Activated CD4-positive, alpha-beta T cell treated with anti-CD3 and anti-CD28 coated beads for 36 hours (primary cell): ENCODE measurements around the gene PRSS35. TPM values are rescaled to one million over a fixed set of nuclear protein-coding genes. Genes with fewer than 3 reads are reported as not detected.
"Not testable (repeated sequence)": the region's sequence is repeated elsewhere in the genome, so short reads cannot be mapped to it uniquely, and the experiment has no call there.

ENCODE experiments used
- ATAC-seq: fragments of 200-7000 bp; cut with Tn5 transposase; one replicate; pipeline ENCODE4 v1.10.0; 2021; ENCODE audit warnings: mild to moderate bottlenecking, moderate library complexity
- CTCF ChIA-PET: fragments of 350-600 bp; sonication (Branson Sonifier 250); formaldehyde crosslinking; loops from one replicate; lab custom pipeline; 2021; ENCODE audit warnings: antibody characterized with exemption; lab: Charles Lee
- POLR2A ChIA-PET: fragments of 350-600 bp; sonication (Branson Sonifier 250); formaldehyde crosslinking; loops from one replicate; lab custom pipeline; 2021; ENCODE audit warnings: antibody characterized with exemption, inconsistent platforms; lab: Charles Lee
- DNase-seq: peaks from one replicate; pipeline ENCODE4 v3.0.0-alpha.2; 2020
- H3K27ac Mint-ChIP-seq: one replicate; pipeline ENCODE4 v1.8.0; 2021; ENCODE audit warnings: mixed read lengths
- H3K27me3 Mint-ChIP-seq: one replicate; pipeline ENCODE4 v1.8.0; 2021; ENCODE audit warnings: mixed read lengths
- H3K36me3 Mint-ChIP-seq: one replicate; pipeline ENCODE4 v1.8.0; 2021; ENCODE audit warnings: low read depth, mixed read lengths
- H3K4me1 Mint-ChIP-seq: one replicate; pipeline ENCODE4 v1.8.0; 2021; ENCODE audit warnings: mixed read lengths
- H3K4me3 Mint-ChIP-seq: one replicate; pipeline ENCODE4 v1.8.0; 2021; ENCODE audit warnings: mild to moderate bottlenecking, moderate library complexity, mixed read lengths
- H3K9me3 Mint-ChIP-seq: one replicate; pipeline ENCODE4 v1.8.0; 2021; ENCODE audit warnings: low read depth, mixed read lengths
- intact Hi-C, 2 experiments: fragments of 100-400 bp; cut with DNase I in 1 of 2; cut with micrococcal nuclease in 1 of 2; formaldehyde crosslinking; loops; one replicate each; pipeline versions ENCODE4 v1.14.2 to v1.15.1; 2022 to 2024; cut with DNase I, micrococcal nuclease
- total RNA-seq, 2 experiments: library from RNA; stranded (reverse); gene quantifications; one replicate each; pipeline ENCODE4 v1.2.3, GENCODE V29; 2021

The PRSS35 gene
- total RNA-seq, 2 experiments from 2014 or later = not detected

- Mint-ChIP-seq H3K36me3 (no peaks in the 10 kb centered on the region), H3K4me3 (no peak overlapping the region), H3K27me3 (peaks cover 24% of the 10 kb centered on the region), H3K9me3 (no peaks in the 10 kb centered on the region), H3K27ac (no peak overlapping the region), H3K4me1 (no peaks in the 10 kb centered on the region)
- intact Hi-C loops = loop anchor here in 1 of 2 experiments (5.0 kb wide), 1 partner anchor 450 kb away; the partner anchor contains the start of genes DOP1A and UBE3D
- no peak for ATAC-seq
- POLR2A ChIA-PET = no interaction called here
- CTCF ChIA-PET = interaction anchor here (0.7 kb wide), 1 partner anchor 1508 kb away, joined by 3 read pairs; no protein-coding TSS in a partner anchor
- no peak for DNase-seq
Measured at GRCh38 chr6:83517500-83517899, 5.2 kb downstream of the PRSS35 start.

GRCh38 chr6:83518816-83519480, 6.6 kb downstream of the PRSS35 start:
- POLR2A ChIA-PET = no interaction called here
- Mint-ChIP-seq H3K27ac (no peak overlapping the region), H3K27me3 (peaks cover 18% of the 10 kb centered on the region), H3K4me1 (no peaks in the 10 kb centered on the region), H3K4me3 (no peak overlapping the region), H3K36me3 (no peaks in the 10 kb centered on the region), H3K9me3 (no peaks in the 10 kb centered on the region)
- CTCF ChIA-PET = interaction anchor here (1.4 kb wide), 1 partner anchor 8 kb away, joined by 3 read pairs; no protein-coding TSS in a partner anchor
- intact Hi-C loops = loop anchor here in 1 of 2 experiments (5.0 kb wide), 1 partner anchor 452 kb away; the partner anchor contains the start of genes DOP1A and UBE3D
- DNase-seq = no peak
- no peak for ATAC-seq

GRCh38 chr6:83536034-83536646, 23.8 kb downstream of the PRSS35 start:
- Mint-ChIP-seq H3K4me1 (no peaks in the 10 kb centered on the region), H3K36me3 (no peaks in the 10 kb centered on the region), H3K27ac (no peak overlapping the region), H3K9me3 (no peaks in the 10 kb centered on the region), H3K4me3 (no peak overlapping the region), H3K27me3 (no peaks in the 10 kb centered on the region)
- intact Hi-C loops = loop anchor here in 1 of 2 experiments (1.0 kb wide), 1 partner anchor 314 kb away; no protein-coding TSS in a partner anchor
- DNase-seq (peak; percentile 69), ATAC-seq (peak; percentile 44)
- CTCF ChIA-PET = interaction anchor here (0.5 to 1.3 kb wide), 11 partner anchors 9 to 1787 kb away, joined by 3 to 7 read pairs (median 3); partner anchors contain the start of gene DOP1A
- POLR2A ChIA-PET = no interaction called here

- intact Hi-C loops = loop anchor here in 1 of 2 experiments (1.0 kb wide), 1 partner anchor 315 kb away; no protein-coding TSS in a partner anchor
- Mint-ChIP-seq H3K4me1 (no peaks in the 10 kb centered on the region), H3K27ac (no peak overlapping the region), H3K36me3 (no peaks in the 10 kb centered on the region), H3K27me3 (no peaks in the 10 kb centered on the region), H3K9me3 (no peaks in the 10 kb centered on the region), H3K4me3 (no peak overlapping the region)
- no peak for ATAC-seq
- CTCF ChIA-PET = interaction anchor here (0.5 to 1.3 kb wide), 10 partner anchors 10 to 1786 kb away, joined by 3 to 7 read pairs (median 3); partner anchors contain the start of gene DOP1A
- POLR2A ChIA-PET = no interaction called here
- no peak for DNase-seq
Measured at GRCh38 chr6:83536647-83537589, 24.6 kb downstream of the PRSS35 start.

GRCh38 chr6:83539678-83540077, 27.3 kb downstream of the PRSS35 start:
- ATAC-seq (no peak), DNase-seq (no peak)
- Mint-ChIP-seq H3K4me3 (no peak overlapping the region), H3K4me1 (no peaks in the 10 kb centered on the region), H3K27me3 (no peaks in the 10 kb centered on the region), H3K9me3 (no peaks in the 10 kb centered on the region), H3K36me3 (no peaks in the 10 kb centered on the region), H3K27ac (no peak overlapping the region)
- ChIA-PET POLR2A (no interaction called here), CTCF (interaction anchor here (0.6 kb wide), 1 partner anchor 1983 kb away, joined by 3 read pairs; no protein-coding TSS in a partner anchor)
- intact Hi-C loops = no loop called here

- peaks cover 9% of the 10 kb centered on the region for H3K27me3 Mint-ChIP-seq
- DNase-seq = no peak
- ChIA-PET POLR2A (no interaction called here), CTCF (no interaction called here)
- no peak overlapping the region for H3K4me3 Mint-ChIP-seq
- no peaks in the 10 kb centered on the region for H3K9me3 Mint-ChIP-seq
- no peak overlapping the region for H3K27ac Mint-ChIP-seq
- no peaks in the 10 kb centered on the region for H3K4me1 Mint-ChIP-seq
- intact Hi-C loops = no loop called here
- ATAC-seq = no peak
- no peaks in the 10 kb centered on the region for H3K36me3 Mint-ChIP-seq
Measured at GRCh38 chr6:83546636-83547035, 34.3 kb downstream of the PRSS35 start.

- H3K27ac Mint-ChIP-seq, H3K36me3 Mint-ChIP-seq, H3K9me3 Mint-ChIP-seq, H3K4me3 Mint-ChIP-seq, POLR2A ChIA-PET, DNase-seq, CTCF ChIA-PET, intact Hi-C loops, H3K4me1 Mint-ChIP-seq, H3K27me3 Mint-ChIP-seq, ATAC-seq: not testable (repeated sequence)
Measured at GRCh38 chr6:83550482-83550881, 38.1 kb downstream of the PRSS35 start.

- DNase-seq, H3K4me1 Mint-ChIP-seq, POLR2A ChIA-PET, H3K27ac Mint-ChIP-seq, CTCF ChIA-PET, H3K4me3 Mint-ChIP-seq, ATAC-seq, intact Hi-C loops, H3K9me3 Mint-ChIP-seq, H3K27me3 Mint-ChIP-seq, H3K36me3 Mint-ChIP-seq: not testable (repeated sequence)
Measured at GRCh38 chr6:83551748-83552147, 39.4 kb downstream of the PRSS35 start.

- Mint-ChIP-seq H3K9me3 (no peaks in the 10 kb centered on the region), H3K4me3 (no peak overlapping the region), H3K27ac (no peak overlapping the region), H3K36me3 (no peaks in the 10 kb centered on the region), H3K27me3 (peaks cover 3% of the 10 kb centered on the region), H3K4me1 (no peaks in the 10 kb centered on the region)
- POLR2A ChIA-PET = no interaction called here
- ATAC-seq = no peak
- DNase-seq = no peak
- CTCF ChIA-PET = interaction anchor here (1.0 kb wide), 1 partner anchor 10 kb away, joined by 3 read pairs; no protein-coding TSS in a partner anchor
- intact Hi-C loops = no loop called here
Measured at GRCh38 chr6:83556871-83557270, 44.5 kb downstream of the PRSS35 start.

GRCh38 chr6:83558975-83559374, 46.6 kb downstream of the PRSS35 start:
- no peaks in the 10 kb centered on the region for H3K4me1 Mint-ChIP-seq
- H3K9me3 Mint-ChIP-seq = peaks cover 3% of the 10 kb centered on the region
- no peak overlapping the region for H3K4me3 Mint-ChIP-seq
- POLR2A ChIA-PET = no interaction called here
- H3K27me3 Mint-ChIP-seq = peaks cover 6% of the 10 kb centered on the region
- DNase-seq (no peak), ATAC-seq (no peak)
- no peak overlapping the region for H3K27ac Mint-ChIP-seq
- intact Hi-C loops = no loop called here
- CTCF ChIA-PET = interaction anchor here (0.6 kb wide), 2 partner anchors 8 to 623 kb away, joined by 3 to 5 read pairs; no protein-coding TSS in a partner anchor
- peaks cover 1% of the 10 kb centered on the region for H3K36me3 Mint-ChIP-seq

GRCh38 chr6:83571663-83572185, 59.4 kb downstream of the PRSS35 start:
- H3K4me3 Mint-ChIP-seq, H3K9me3 Mint-ChIP-seq, H3K27ac Mint-ChIP-seq, intact Hi-C loops, H3K36me3 Mint-ChIP-seq, CTCF ChIA-PET, POLR2A ChIA-PET, H3K4me1 Mint-ChIP-seq, H3K27me3 Mint-ChIP-seq, DNase-seq, ATAC-seq: not testable (repeated sequence)
